HCT116 (cell line): ENCODE results near the gene GNG2. TPM values are rescaled to one million over a fixed set of nuclear protein-coding genes. Genes with fewer than 3 reads are reported as not detected.

ENCODE experiments used
- ATAC-seq: fragments of 200-7000 bp; cut with Tn5 transposase; 2 replicates; pipeline ENCODE4 v1.9.1; 2020; ENCODE audit warnings: mild to moderate bottlenecking, moderate library complexity
- BruUV-seq: library from RNA; stranded (reverse); fragments of 400-500 nt; replicated peaks from 2 replicates; lab custom pipeline; 2021; lab: Mats Ljungman, UMichigan
- CTCF ChIA-PET: fragments of 300-600 bp; sonication (Branson Sonifier 250); formaldehyde crosslinking; loops from one replicate; lab custom pipeline; 2021; ENCODE audit warnings: antibody characterized with exemption; lab: Charles Lee
- POLR2A ChIA-PET: fragments of 300-600, 350-600 bp; sonication (Branson Sonifier 250); formaldehyde crosslinking; loops from one replicate; lab custom pipeline; 2021; ENCODE audit warnings: antibody characterized with exemption; lab: Charles Lee
- RAD21 ChIA-PET, 2 experiments: fragments of 300-600 bp; sonication (Branson Sonifier 250); formaldehyde crosslinking; loops; one replicate each; lab custom pipeline; 2023; ENCODE audit warnings: low total read pairs in 2 of 2; ENCODE audit not compliant: uncharacterized antibody in 2 of 2, unreplicated experiment in 2 of 2, low non-redundant PET in 1 of 2; lab: Charles Lee
- DNase-seq: peaks from one replicate; pipeline ENCODE4 v3.0.0-alpha.2; 2010; ENCODE audit warnings: low read depth, low spot score
- H2AFZ ChIP-seq: fragments of 200-600 bp; shearing (Covaris generic), sonication (generic); 2 replicates; pipeline ENCODE4 v1.6.1; 2017; ENCODE audit warnings: low read depth, mixed run types, mixed read lengths, antibody characterized with exemption, low read length; ENCODE audit not compliant: poor library complexity, severe bottlenecking
- H3K27ac ChIP-seq: 2 replicates; pipeline ENCODE4 v1.5.1; 2012; ENCODE audit warnings: low read depth, low read length
- H3K27me3 ChIP-seq: fragments of 200-600 bp; sonication (generic); 2 replicates; pipeline ENCODE4 v1.6.1; 2016; ENCODE audit warnings: mixed run types, low read length, mixed read lengths; ENCODE audit not compliant: insufficient read depth
- H3K36me3 ChIP-seq, 2 experiments: fragments of 200-500 bp in 1 of 2; fragments of 200-600 bp in 1 of 2; sonication (Bioruptor generic) in 1 of 2; sonication (generic) in 1 of 2; 2 replicates each; pipeline versions ENCODE4 v1.5.1 to v1.6.1; 2014 to 2016; ENCODE audit warnings: low read length in 2 of 2, inconsistent platforms in 1 of 2, mixed read lengths in 1 of 2, mixed run types in 1 of 2; ENCODE audit not compliant: insufficient read depth in 2 of 2, control insufficient read depth in 1 of 2
- H3K4me1 ChIP-seq, 2 experiments: fragments of 200-600 bp in 1 of 2; sonication (generic) in 1 of 2; 2 replicates each; pipeline versions ENCODE4 v1.5.1 to v1.6.1; 2012 to 2017; ENCODE audit warnings: low read length in 2 of 2, inconsistent platforms in 1 of 2, mild to moderate bottlenecking in 1 of 2, mixed read lengths in 1 of 2, mixed run types in 1 of 2, moderate library complexity in 1 of 2; ENCODE audit not compliant: insufficient read depth in 2 of 2, control insufficient read depth in 1 of 2
- H3K4me2 ChIP-seq: fragments of 200-600 bp; sonication (generic); 2 replicates; pipeline ENCODE4 v1.6.1; 2017; ENCODE audit warnings: mixed run types, low read length, mixed read lengths
- H3K4me3 ChIP-seq, 2 experiments: fragments of 200-600 bp in 1 of 2; sonication (generic) in 1 of 2; replicated peaks in 1 of 2; 2 replicates each; pipeline ENCODE4 v1.5.1; 2011 to 2016; ENCODE audit warnings: low read length in 2 of 2, control low read depth in 1 of 2, low read depth in 1 of 2, mild to moderate bottlenecking in 1 of 2, mixed read lengths in 1 of 2, mixed run types in 1 of 2
- H3K79me2 ChIP-seq: fragments of 200-600 bp; sonication (generic); 2 replicates; pipeline ENCODE4 v1.6.1; 2017; ENCODE audit warnings: mild to moderate bottlenecking, mixed run types, low read length, moderate library complexity, mixed read lengths; ENCODE audit not compliant: insufficient read depth
- H3K9ac ChIP-seq: fragments of 200-600 bp; sonication (generic); 2 replicates; pipeline ENCODE4 v1.6.1; 2016; ENCODE audit warnings: low read length, mixed read lengths
- H3K9me2 ChIP-seq: fragments of 200-600 bp; sonication (generic), shearing (Covaris generic); 2 replicates; pipeline ENCODE4 v1.6.1; 2017; ENCODE audit warnings: mixed run types, mild to moderate bottlenecking, moderate library complexity; ENCODE audit not compliant: insufficient read depth
- H3K9me3 ChIP-seq, 2 experiments: fragments of 200-500 bp in 1 of 2; fragments of 200-600 bp in 1 of 2; sonication (Bioruptor generic) in 1 of 2; sonication (generic) in 1 of 2; 2 replicates each; pipeline ENCODE4 v1.6.1; 2014 to 2017; ENCODE audit warnings: low read length in 2 of 2, mixed read lengths in 2 of 2, inconsistent platforms in 1 of 2, low read depth in 1 of 2, mild to moderate bottlenecking in 1 of 2, mixed run types in 1 of 2, moderate library complexity in 1 of 2; ENCODE audit not compliant: control insufficient read depth in 1 of 2, insufficient read depth in 1 of 2
- H4K20me1 ChIP-seq: fragments of 200-600 bp; sonication (generic), shearing (Covaris generic); 2 replicates; pipeline ENCODE4 v1.6.1; 2017; ENCODE audit warnings: mixed run types, mild to moderate bottlenecking, moderate library complexity; ENCODE audit not compliant: insufficient read depth
- ATF3 ChIP-seq: IDR thresholded peaks from 2 replicates; pipeline ENCODE4 v1.6.1; 2012
- CEBPB ChIP-seq: IDR thresholded peaks from 2 replicates; pipeline ENCODE4 v1.6.1; 2012; ENCODE audit warnings: low read depth
- EGR1 ChIP-seq: IDR thresholded peaks from 2 replicates; pipeline ENCODE4 v1.6.1; 2012; ENCODE audit warnings: low read depth
- ELF1 ChIP-seq: IDR thresholded peaks from 2 replicates; pipeline ENCODE4 v1.6.1; 2012; ENCODE audit warnings: low read depth, borderline replicate concordance
- FOSL1 ChIP-seq: IDR thresholded peaks from 2 replicates; pipeline ENCODE4 v1.6.1; 2012; ENCODE audit warnings: low read depth
- POLR2AphosphoS5 ChIP-seq: IDR thresholded peaks from 2 replicates; pipeline ENCODE4 v1.6.1; 2011; ENCODE audit warnings: mild to moderate bottlenecking, low read depth, low read length, moderate library complexity
- REST ChIP-seq: IDR thresholded peaks from 2 replicates; pipeline ENCODE4 v1.6.1; 2012; ENCODE audit warnings: low read depth
- SP1 ChIP-seq: IDR thresholded peaks from 2 replicates; pipeline ENCODE4 v1.6.1; 2012; ENCODE audit warnings: low read depth
- TCF7L2 ChIP-seq: IDR thresholded peaks from 2 replicates; pipeline ENCODE4 v1.7.0; 2011; ENCODE audit warnings: borderline replicate concordance, inconsistent platforms; ENCODE audit not compliant: insufficient read depth, insufficient read length; ENCODE audit errors: extremely low read depth
- ZFX ChIP-seq: fragments of 450-650 bp; IDR thresholded peaks from 2 replicates; pipeline ENCODE4 v1.6.1; 2017
- ZNF274 ChIP-seq: fragments of 200-500 bp; sonication (Bioruptor generic); IDR thresholded peaks from 2 replicates; pipeline ENCODE4 v1.6.1; 2014; ENCODE audit warnings: mild to moderate bottlenecking, low read depth, low read length, inconsistent platforms
- intact Hi-C: fragments of 100-400 bp; cut with micrococcal nuclease; formaldehyde crosslinking; loops from 2 replicates; pipeline ENCODE4 v1.10.0; 2022
- total RNA-seq: library from RNA; stranded (reverse); gene quantifications from one replicate; pipeline ENCODE4 v1.2.1, GENCODE V29; 2021; ENCODE audit not compliant: unreplicated experiment

The GNG2 gene
- total RNA-seq, 1 experiment from 2014 or later, result 0.74 TPM

GRCh38 chr14:51938821-51939220 is 78.4 kb downstream of the GNG2 start:
- Histone ChIP-seq H3K4me2 (no peak overlapping the region), H2AFZ (no peak overlapping the region), H3K4me1 (no peaks in the 10 kb centered on the region), H4K20me1 (no peaks in the 10 kb centered on the region), H3K9me3 (no peaks in the 10 kb centered on the region), H3K4me3 (no peak overlapping the region), H3K9ac (no peak overlapping the region), H3K36me3 (no peaks in the 10 kb centered on the region), H3K79me2 (no peaks in the 10 kb centered on the region), H3K9me2 (no peaks in the 10 kb centered on the region), H3K27me3 (no peaks in the 10 kb centered on the region), H3K27ac (no peak overlapping the region)
- no peak for ATAC-seq
- no peak for DNase-seq
- ChIA-PET RAD21 (no interaction called here), CTCF (interaction anchor here (1.6 kb wide), 1 partner anchor 16 kb away, joined by 4 read pairs; no protein-coding TSS in a partner anchor), POLR2A (no interaction called here)
- intact Hi-C loops, result no loop called here
- TF ChIP-seq SP1, result no peak
- no peak for TF ChIP-seq REST
- no peak for TF ChIP-seq CEBPB
- no peak for TF ChIP-seq ELF1
- TF ChIP-seq ATF3, result no peak
- TF ChIP-seq POLR2AphosphoS5, result no peak
- TF ChIP-seq ZFX, result no peak
- no peak for TF ChIP-seq ZNF274
- TF ChIP-seq EGR1, result no peak
- no peak for TF ChIP-seq FOSL1
- no peak for TF ChIP-seq TCF7L2
- no TSS peak for BruUV-seq
